Measurements from ENCODE around the gene CRY2.

GRCh38 chr11:45860348-45860747 is 13.1 kb downstream of the CRY2 start:
- TF ChIP-seq CTCF (IDR thresholded peaks at IDR 0.05 in 8 of 11, conservative IDR thresholded peaks at IDR 0.05 in 3 of 11) (no peak), POLR2AphosphoS5 (IDR thresholded peaks at IDR 0.05) (no peak)

Data from spleen (tissue), 7 donors.